ENCODE results near the gene WDHD1.
"Not testable (repeated sequence)": the region's sequence is repeated elsewhere in the genome, so short reads cannot be mapped to it uniquely, and the experiment has no call there.

- not testable (repeated sequence) for TF ChIP-seq POLR2A, POLR2AphosphoS5 (IDR thresholded peaks at IDR 0.05; ENCODE audit: low read depth, low read length)
Observed at GRCh38 chr14:54952803-54953202, 74.1 kb downstream of the WDHD1 start.
